ENCODE results near the gene CNTLN. TPM values are rescaled to one million over a fixed set of nuclear protein-coding genes. Genes with fewer than 3 reads are reported as not detected.

CNTLN gene
- total and polyA plus RNA-seq, 2 of the 8 experiments (the other 6 are each of a cell fraction or from before 2014, with no cell fraction given), result 4.8 to 10.8 TPM

GRCh38 chr9:17423681-17424011 lies 288.8 kb downstream of the CNTLN start:
- Histone ChIP-seq H4K8ac (ENCODE audit: extremely low read depth, insufficient read depth, low read length) (no peak overlapping the region), H2BK5ac (ENCODE audit: low read depth, low read length) (no peak overlapping the region), H3K27ac (ENCODE audit: low read depth, low read length) (no peak overlapping the region), H3K4me1 (replicated peaks in 1 of 4; ENCODE audit: control insufficient read depth in 3 of 4, insufficient read depth in 4 of 4, low read length in 3 of 4) (no peaks in the 10 kb centered on the region), H3K4ac (replicated peaks; ENCODE audit: insufficient read length, low read depth, low read length) (no peak overlapping the region), H3K36me3 (ENCODE audit: control insufficient read depth in 2 of 4, insufficient read depth in 4 of 4, low read length in 3 of 4) (no peaks in the 10 kb centered on the region), H3K4me2 (ENCODE audit: insufficient read depth in 1 of 2, low read depth in 2 of 2, low read length in 2 of 2) (no peak overlapping the region), H3K9me3 (ENCODE audit: insufficient read depth in 2 of 2, low read depth in 1 of 2, low read length in 1 of 2) (no peaks in the 10 kb centered on the region), H2BK20ac (ENCODE audit: low read length) (no peak overlapping the region), H3K27me3 (replicated peaks in 1 of 4; ENCODE audit: control insufficient read depth in 3 of 4, extremely low read depth in 1 of 4, insufficient read depth in 3 of 4, low read length in 3 of 4) (no peaks in the 10 kb centered on the region), H3K18ac (ENCODE audit: extremely low read depth, low read length) (no peak overlapping the region), H3K23me2 (ENCODE audit: low read depth, low read length) (no peaks in the 10 kb centered on the region), H3K9ac (replicated peaks in 1 of 4; ENCODE audit: extremely low read depth in 1 of 4, low read depth in 3 of 4, low read length in 3 of 4) (no peak overlapping the region), H3K79me1 (ENCODE audit: low read depth, low read length) (no peaks in the 10 kb centered on the region), H4K20me1 (replicated peaks in 1 of 2; ENCODE audit: control insufficient read depth in 1 of 2, insufficient read depth in 2 of 2, low read length in 2 of 2) (no peaks in the 10 kb centered on the region), H3K79me2 (ENCODE audit: control insufficient read depth in 1 of 2, insufficient read depth in 2 of 2, low read length in 2 of 2) (no peaks in the 10 kb centered on the region), H2BK15ac (ENCODE audit: low read length) (no peak overlapping the region), H3K56ac (replicated peaks; ENCODE audit: insufficient read length, low read depth, low read length) (no peak overlapping the region), H2AFZ (ENCODE audit: low read length) (no peak overlapping the region), H3K14ac (ENCODE audit: insufficient read length) (no peak overlapping the region), H2BK120ac (replicated peaks; ENCODE audit: low read depth, low read length) (no peak overlapping the region), H2AK5ac (ENCODE audit: low read depth, low read length) (no peak overlapping the region), H4K5ac (ENCODE audit: insufficient read length, low read depth, low read length) (no peak overlapping the region), H3K4me3 (ENCODE audit: extremely low read depth in 1 of 4, insufficient read depth in 2 of 4, low read depth in 3 of 4, low read length in 4 of 4) (no peak overlapping the region), H3K23ac (ENCODE audit: insufficient read length) (no peak overlapping the region), H2BK12ac (ENCODE audit: low read depth, low read length) (no peak overlapping the region), H4K91ac (replicated peaks; ENCODE audit: insufficient read length, low read length) (no peak overlapping the region)
- CTCF ChIA-PET (ENCODE audit: partially characterized antibody), result interaction anchor here (1.1 to 2.2 kb wide), 2 partner anchors 39 to 361 kb away, joined by 3 to 8 read pairs; no protein-coding TSS in a partner anchor
- POLR2A ChIA-PET (ENCODE audit: partially characterized antibody), result no interaction called here
- no peak for FAIRE-seq
- DNase-seq (ENCODE audit: low read depth in 1 of 2, low spot score in 2 of 2), result no peak
- 93% methylated on average over 4 of the region's 4 CpGs; no CpG with 5 or more reads in 1 of the 2 experiments for WGBS, 2 experiments (ENCODE audit: extremely low coverage in 1 of 2, insufficient coverage in 1 of 2, insufficient read length in 1 of 2, insufficient replicate concordance in 2 of 2, low coverage in 1 of 2, low lambda C conversion rate in 2 of 2, missing lambda C conversion rate in 1 of 2)
- TF ChIP-seq YY1 (IDR thresholded peaks at IDR 0.05; ENCODE audit: low read depth, low read length) (no peak), SAP30 (IDR thresholded peaks at IDR 0.05; ENCODE audit: insufficient read depth, insufficient replicate concordance, low read length) (no peak), E2F6 (IDR thresholded peaks at IDR 0.05) (no peak), ATF3 (IDR thresholded peaks at IDR 0.05; ENCODE audit: insufficient read depth, low read depth, low read length) (no peak), RAD21 (IDR thresholded peaks at IDR 0.05 in 1 of 2, conservative IDR thresholded peaks at IDR 0.05 in 1 of 2; ENCODE audit: low read depth in 2 of 2, low read length in 2 of 2) (no peak), TEAD4 (IDR thresholded peaks at IDR 0.05; ENCODE audit: low read depth, low read length) (no peak), NANOG (IDR thresholded peaks at IDR 0.05; ENCODE audit: insufficient read depth, low read depth, low read length, poor library complexity, severe bottlenecking) (no peak), EGR1 (IDR thresholded peaks at IDR 0.05; ENCODE audit: borderline replicate concordance, low read depth, low read length) (no peak), BRCA1 (IDR thresholded peaks at IDR 0.05; ENCODE audit: low read depth, low read length) (no peak), RNF2 (IDR thresholded peaks at IDR 0.05; ENCODE audit: borderline replicate concordance, low read depth, low read length, missing control alignments, poor library complexity, severe bottlenecking) (no peak), CHD2 (IDR thresholded peaks at IDR 0.05; ENCODE audit: low read length) (no peak), EP300 (IDR thresholded peaks at IDR 0.05; ENCODE audit: borderline replicate concordance in 1 of 2, low read depth in 2 of 2, low read length in 2 of 2) (no peak)
